Measurements from ENCODE around the gene C6orf62. TPM values are rescaled to one million over a fixed set of nuclear protein-coding genes. Genes with fewer than 3 reads are reported as not detected.

Gene C6orf62
- total and polyA plus RNA-seq, 2 donors from 2014 or later: 55.8 to 114 TPM

- intact Hi-C loops (cut with DNase I): no loop called here
- FAIRE-seq: no peak
- H3K27ac ChIP-seq (ENCODE audit: low read depth in 2 of 2, low read length in 2 of 2): no peak overlapping the region
- H3K36me3 ChIP-seq (ENCODE audit: control insufficient read depth in 2 of 3, insufficient read depth in 3 of 3, low read length in 3 of 3): peaks cover 2 to 28% (median 22%) of the 10 kb centered on the region in 3 donors
- H3K4me3 ChIP-seq (ENCODE audit: low read length in 3 of 3): no peak overlapping the region
- no peaks in the 10 kb centered on the region for H3K9me3 ChIP-seq (ENCODE audit: control insufficient read depth in 2 of 3, insufficient read depth in 1 of 3, low read length in 3 of 3)
- H3K9ac ChIP-seq (ENCODE audit: low read length in 3 of 3): no peak overlapping the region
- no peak for TF ChIP-seq CTCF (IDR thresholded peaks at IDR 0.05; ENCODE audit: borderline replicate concordance, extremely low read depth, insufficient read depth)
- H3K4me1 ChIP-seq (ENCODE audit: control insufficient read depth in 2 of 3, insufficient read depth in 2 of 3, low read depth in 1 of 3, low read length in 3 of 3): no peaks in the 10 kb centered on the region
- DNase-seq: no peak
- no peaks in the 10 kb centered on the region for H3K27me3 ChIP-seq (ENCODE audit: control insufficient read depth, insufficient read depth, low read length)
Measured at GRCh38 chr6:24655215-24655614, 63.7 kb downstream of the C6orf62 start.

Other genes starting within 250 kb of the C6orf62 start
- gene GPLD1, start 229.6 kb downstream of the C6orf62 start, total RNA-seq: 0.94 TPM
- 0.41 TPM for gene GPLD1, start 229.6 kb downstream of the C6orf62 start, polyA plus RNA-seq (ENCODE audit: insufficient read depth, low read depth, low replicate concordance)
- gene ALDH5A1, start 224.2 kb downstream of the C6orf62 start, total RNA-seq: 10.4 TPM
- gene ALDH5A1, start 224.2 kb downstream of the C6orf62 start, polyA plus RNA-seq (ENCODE audit: insufficient read depth, low read depth, low replicate concordance): 11.0 TPM
- gene KIAA0319, start 73.0 kb downstream of the C6orf62 start, total RNA-seq: 0.16 TPM
- gene KIAA0319, start 73.0 kb downstream of the C6orf62 start, polyA plus RNA-seq (ENCODE audit: insufficient read depth, low read depth, low replicate concordance): 0.11 TPM
- gene TDP2, start 52.3 kb downstream of the C6orf62 start, total RNA-seq: 33.0 TPM
- gene TDP2, start 52.3 kb downstream of the C6orf62 start, polyA plus RNA-seq (ENCODE audit: insufficient read depth, low read depth, low replicate concordance): 82.9 TPM
- 15.3 TPM for gene ACOT13, start 52.1 kb downstream of the C6orf62 start, total RNA-seq
- 109 TPM for gene ACOT13, start 52.1 kb downstream of the C6orf62 start, polyA plus RNA-seq (ENCODE audit: insufficient read depth, low read depth, low replicate concordance)
- 13.0 TPM for gene GMNN, start 55.8 kb upstream of the C6orf62 start, total RNA-seq
- 26.7 TPM for gene GMNN, start 55.8 kb upstream of the C6orf62 start, polyA plus RNA-seq (ENCODE audit: insufficient read depth, low read depth, low replicate concordance)
- not detected for gene ARMH2, start 79.8 kb upstream of the C6orf62 start, total RNA-seq
- not detected for gene ARMH2, start 79.8 kb upstream of the C6orf62 start, polyA plus RNA-seq (ENCODE audit: insufficient read depth, low read depth, low replicate concordance)
- 24.2 TPM for gene RIPOR2, start 216.8 kb upstream of the C6orf62 start, total RNA-seq
- gene RIPOR2, start 216.8 kb upstream of the C6orf62 start, polyA plus RNA-seq (ENCODE audit: insufficient read depth, low read depth, low replicate concordance): 1.7 TPM

All from kidney (tissue), 14 donors.